Right lobe of liver (tissue), 4 donors: ENCODE results near the gene CASP10.

ENCODE experiments used
- POLR2A ChIP-seq: fragments of 450-650 bp; IDR thresholded peaks from one replicate; pipeline ENCODE4 v1.6.1; 2017; ENCODE audit warnings: antibody characterized with exemption, mild to moderate bottlenecking
- TF ChIP-seq, protein P1 (sequence below), 4 donors: fragments of 200-600 bp in 3 of 4; fragments of 450-650 bp in 1 of 4; IDR thresholded peaks; one replicate each; pipeline versions ENCODE4 v1.5.1 to v1.8.0; 2016 to 2022; ENCODE audit warnings: antibody characterized with exemption in 4 of 4, mild to moderate bottlenecking in 2 of 4
- donor health status: DM: no; HTN: no; CAD: no.
- donor health status: DM: no; HTN: no; CAD: no.
- donor health status: DM: no; HTN: yes; CAD: no.

DNA sequence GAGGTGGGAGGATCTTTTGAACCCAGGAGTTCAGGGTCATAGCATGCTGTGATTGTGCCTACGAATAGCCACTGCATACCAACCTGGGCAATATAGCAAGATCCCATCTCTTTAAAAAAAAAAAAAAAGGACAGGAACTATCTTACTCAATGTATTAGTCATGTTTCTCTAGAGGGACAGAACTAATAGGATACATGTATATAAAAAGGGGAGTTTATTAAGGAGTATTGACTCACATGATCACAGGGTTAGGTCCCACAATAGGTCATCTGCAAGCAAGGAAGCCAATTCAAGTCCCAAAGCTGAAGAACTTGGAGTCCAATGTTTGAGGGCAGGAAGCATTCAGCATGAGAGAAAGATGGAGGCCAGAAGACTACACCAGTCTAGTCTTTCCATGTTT is 18.8 kb upstream of the CASP10 start:
- no peak for TF ChIP-seq POLR2A
- TF ChIP-seq, protein P1, sequence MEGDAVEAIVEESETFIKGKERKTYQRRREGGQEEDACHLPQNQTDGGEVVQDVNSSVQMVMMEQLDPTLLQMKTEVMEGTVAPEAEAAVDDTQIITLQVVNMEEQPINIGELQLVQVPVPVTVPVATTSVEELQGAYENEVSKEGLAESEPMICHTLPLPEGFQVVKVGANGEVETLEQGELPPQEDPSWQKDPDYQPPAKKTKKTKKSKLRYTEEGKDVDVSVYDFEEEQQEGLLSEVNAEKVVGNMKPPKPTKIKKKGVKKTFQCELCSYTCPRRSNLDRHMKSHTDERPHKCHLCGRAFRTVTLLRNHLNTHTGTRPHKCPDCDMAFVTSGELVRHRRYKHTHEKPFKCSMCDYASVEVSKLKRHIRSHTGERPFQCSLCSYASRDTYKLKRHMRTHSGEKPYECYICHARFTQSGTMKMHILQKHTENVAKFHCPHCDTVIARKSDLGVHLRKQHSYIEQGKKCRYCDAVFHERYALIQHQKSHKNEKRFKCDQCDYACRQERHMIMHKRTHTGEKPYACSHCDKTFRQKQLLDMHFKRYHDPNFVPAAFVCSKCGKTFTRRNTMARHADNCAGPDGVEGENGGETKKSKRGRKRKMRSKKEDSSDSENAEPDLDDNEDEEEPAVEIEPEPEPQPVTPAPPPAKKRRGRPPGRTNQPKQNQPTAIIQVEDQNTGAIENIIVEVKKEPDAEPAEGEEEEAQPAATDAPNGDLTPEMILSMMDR (IDR thresholded peaks at IDR 0.05), result no peak
